Inflammatory macrophage treated with lipopolysaccharide for 4 hours (primary cell): Measurements from ENCODE around the gene RFPL2.
"Not testable (repeated sequence)": the region's sequence is repeated elsewhere in the genome, so short reads cannot be mapped to it uniquely, and the experiment has no call there.

Experiments used
- DNase-seq: peaks from one replicate; pipeline ENCODE4 v3.0.0-alpha.2; 2020

RFPL2 gene

DNA sequence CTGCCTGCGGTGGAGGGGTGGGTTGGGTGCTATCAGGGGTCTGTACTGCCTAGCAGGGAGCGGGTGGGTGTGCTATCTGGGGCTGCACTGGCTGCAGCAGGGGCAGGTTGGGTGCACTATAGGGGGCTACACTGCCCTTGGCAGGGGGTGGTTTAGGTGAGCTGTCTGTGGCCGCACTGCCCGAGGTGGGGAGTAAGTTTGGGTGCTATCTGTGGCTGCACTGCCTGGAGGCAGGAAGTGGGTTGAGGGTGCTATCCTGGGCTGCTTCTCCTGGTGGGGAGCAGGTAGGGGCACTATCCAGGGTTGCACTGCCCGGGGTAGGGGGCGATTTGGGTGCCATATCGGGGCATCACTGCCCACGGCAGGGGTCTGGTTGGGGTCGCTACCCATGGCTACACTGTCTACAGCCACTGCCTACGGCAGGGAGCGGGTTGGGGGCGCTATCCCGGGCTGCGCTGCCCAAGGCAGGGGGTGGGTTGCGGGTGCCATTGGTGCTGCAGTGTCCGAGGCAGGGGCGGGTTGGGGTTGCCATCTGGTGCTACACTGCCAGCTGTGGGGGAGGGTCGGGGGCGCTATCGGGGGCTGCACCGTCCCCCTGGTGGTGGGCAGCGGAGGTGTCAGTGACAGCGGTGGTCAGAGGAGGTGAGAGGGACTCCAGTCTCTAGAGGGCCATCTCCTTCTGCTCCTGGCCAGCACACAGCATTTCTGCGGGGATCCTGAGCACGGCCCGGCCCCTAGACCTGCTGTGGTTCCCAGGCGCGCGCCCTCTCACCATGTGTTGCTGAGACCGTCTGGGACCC lies 1.3 kb upstream of the RFPL2 start:
- no peak for DNase-seq

DNA sequence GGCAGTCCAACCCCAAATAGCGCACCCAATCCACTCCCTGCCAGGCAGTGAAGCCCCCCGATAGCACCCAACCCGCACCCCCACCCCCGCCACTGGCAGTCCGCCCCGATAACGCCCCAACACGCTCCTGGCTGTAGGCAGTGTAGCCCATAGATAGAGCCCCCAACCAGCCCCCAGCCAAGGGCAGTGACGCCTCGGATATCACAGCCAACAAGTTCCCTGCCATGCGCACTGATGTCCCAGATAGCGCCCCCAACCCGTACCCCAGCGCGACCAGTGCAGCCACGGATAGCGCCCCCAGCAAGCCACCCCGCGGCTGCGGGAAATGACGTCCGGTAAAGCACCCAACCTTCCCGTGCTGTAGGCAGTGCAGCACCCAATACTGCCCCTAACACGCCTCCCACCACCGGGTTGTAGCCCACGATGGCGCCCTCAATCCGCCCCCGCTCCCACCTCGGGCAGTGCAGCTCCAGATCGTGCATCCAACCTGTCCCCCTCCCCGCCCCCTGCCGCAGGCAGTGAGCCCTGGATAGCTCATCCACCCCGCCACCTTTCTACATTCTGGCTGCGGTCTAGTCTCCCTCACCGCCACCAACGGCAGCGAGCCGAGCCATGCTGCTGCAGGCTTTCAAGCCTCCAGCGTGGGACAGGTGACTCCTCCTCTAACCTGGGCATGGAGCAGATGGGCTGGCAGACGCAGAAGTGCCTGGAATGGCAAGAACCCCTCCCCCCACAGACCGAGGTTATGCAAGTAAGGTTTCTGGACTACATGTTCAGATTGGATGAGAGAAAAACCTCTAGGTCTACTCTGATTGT lies 625 bp downstream of the RFPL2 start:
- DNase-seq, result no peak

GRCh38 chr22:32203181-32204039 lies 1.5 kb downstream of the RFPL2 start:
- DNase-seq, result no peak

DNA sequence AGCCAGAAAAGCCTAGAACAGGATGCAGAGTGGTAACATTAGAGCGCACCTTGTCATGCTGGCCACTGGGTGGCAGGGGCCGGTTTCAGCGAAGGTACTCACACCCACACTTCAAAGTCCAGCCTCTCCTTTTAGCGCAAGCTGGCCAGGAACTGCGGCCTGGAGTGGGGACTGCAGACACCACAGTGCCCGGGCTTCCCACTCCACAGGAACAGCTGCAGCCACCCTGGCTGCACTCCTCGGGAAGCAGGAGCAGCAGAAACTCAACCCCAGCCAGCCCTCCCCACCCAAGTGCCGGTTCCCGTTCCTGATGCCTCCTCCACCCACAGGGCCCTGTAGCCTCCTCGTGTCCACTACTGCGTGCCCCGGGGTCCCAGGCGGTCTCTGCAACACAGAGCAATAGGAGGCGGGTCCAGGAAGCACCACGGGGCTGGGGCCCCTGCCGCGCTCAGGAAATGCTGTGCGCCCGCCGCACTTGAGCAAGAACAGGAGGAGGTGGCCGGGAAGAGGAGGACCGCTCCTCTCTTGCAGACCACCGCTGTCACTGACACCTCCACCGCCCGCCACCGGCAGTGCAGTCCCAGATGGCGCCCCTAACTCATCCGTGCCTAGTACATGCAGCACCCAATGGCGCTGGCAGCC lies 2.2 kb downstream of the RFPL2 start:
- peak; percentile 53 for DNase-seq

GRCh38 chr22:32202161-32202538 lies 2.7 kb downstream of the RFPL2 start:
- no peak for DNase-seq

DNA sequence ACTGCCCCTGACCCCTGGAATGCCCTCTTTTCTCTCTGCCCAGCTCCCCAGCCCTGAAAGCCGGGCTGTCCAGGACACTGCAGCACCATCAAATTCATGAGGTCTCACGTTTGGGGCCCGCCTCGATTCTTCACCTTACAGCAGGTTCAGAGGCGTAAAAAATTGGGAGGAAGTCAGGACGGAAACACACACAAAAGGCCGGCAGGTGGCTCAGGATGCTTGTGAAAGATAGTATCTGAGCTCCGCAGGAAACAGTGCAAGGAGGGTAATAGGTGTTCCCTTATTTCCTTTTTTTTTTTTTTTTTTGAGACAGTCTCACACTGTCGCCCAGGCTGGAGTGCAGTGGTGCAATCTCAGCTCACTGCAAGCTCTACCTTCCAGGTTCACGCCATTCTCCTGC lies 4.1 kb downstream of the RFPL2 start:
- no peak for DNase-seq

DNA sequence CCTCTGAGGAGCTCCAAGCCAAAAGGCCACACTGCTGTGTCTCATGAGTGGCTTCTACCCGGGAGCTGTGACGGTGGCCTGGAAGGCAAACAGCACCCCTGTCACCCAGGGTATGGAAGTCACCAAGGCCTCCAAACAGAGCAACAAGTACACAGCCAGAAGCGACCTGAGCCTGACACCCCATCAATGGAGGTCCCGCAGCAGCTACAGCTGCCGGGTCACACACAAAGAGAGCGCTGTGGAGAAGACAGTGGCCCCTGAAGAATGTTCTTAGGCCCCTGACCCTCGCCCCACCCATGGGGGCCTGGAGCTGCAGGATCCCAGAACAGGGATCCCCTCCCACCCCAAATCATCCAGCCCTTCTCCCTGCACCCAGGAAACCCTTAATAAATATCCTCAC lies 4.9 kb downstream of the RFPL2 start:
- DNase-seq, result no peak

DNA sequence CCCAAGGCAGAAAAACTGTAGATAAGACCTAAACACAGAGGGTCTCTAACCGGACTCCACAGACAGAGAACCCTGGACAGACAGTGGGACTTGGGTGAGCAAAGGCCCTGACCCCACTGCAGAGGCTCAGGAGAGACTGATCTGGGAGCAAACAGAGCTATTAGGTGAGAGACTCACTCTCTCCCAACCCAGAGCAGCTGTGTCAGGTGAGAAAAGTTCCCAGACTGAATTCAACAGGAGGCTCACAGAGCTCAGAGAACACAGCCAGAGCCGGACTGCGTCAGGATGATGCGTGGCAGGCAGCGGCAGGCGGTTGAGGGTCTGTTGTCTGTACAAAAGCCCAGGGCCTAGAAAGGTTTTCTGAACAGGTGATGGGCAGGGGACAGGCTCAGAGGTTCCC lies 5.5 kb downstream of the RFPL2 start:
- no peak for DNase-seq

- DNase-seq, result not testable (repeated sequence)
These were observed 7.2 kb downstream of the RFPL2 start for GRCh38 chr22:32197553-32198226.

DNA sequence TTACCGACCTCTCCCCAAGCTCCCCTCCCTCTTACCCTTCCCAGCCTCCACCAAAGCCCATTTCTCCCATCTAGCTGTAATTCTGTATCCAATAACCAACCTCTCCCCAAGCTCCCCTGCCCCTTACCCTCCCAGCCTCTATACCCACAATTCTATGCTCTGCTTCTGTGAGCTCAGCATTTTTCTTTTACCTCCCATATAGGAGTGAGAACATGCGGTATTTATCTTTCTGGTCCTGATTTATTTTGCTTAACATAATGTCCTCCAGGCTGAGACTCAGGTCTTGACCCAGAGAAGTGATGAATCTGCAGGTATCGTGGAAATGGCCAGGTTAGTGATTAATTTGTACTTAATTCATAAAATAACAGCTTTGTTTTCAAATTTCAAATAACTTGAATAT lies 9.0 kb downstream of the RFPL2 start:
- DNase-seq, result not testable (repeated sequence)

DNA sequence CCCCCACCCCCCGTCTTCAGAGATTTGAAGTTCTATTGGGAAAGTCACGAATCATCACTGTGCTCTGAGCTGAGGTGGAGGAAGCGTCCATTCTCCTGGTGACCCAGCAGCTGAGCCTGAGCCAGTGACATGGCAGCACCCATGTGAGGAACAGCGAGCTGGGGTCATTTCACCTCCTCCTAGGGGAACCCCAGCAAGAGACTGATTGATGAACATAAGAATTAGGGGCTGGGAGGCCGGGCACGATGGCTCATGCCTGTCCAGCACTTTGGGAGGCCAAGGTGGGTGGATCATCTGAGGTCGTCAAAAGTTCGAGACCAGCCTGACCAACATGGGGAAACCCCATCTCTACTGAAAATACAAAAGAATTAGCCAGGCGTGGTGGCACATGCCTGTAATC lies 11.5 kb downstream of the RFPL2 start:
- DNase-seq, result not testable (repeated sequence)

DNA sequence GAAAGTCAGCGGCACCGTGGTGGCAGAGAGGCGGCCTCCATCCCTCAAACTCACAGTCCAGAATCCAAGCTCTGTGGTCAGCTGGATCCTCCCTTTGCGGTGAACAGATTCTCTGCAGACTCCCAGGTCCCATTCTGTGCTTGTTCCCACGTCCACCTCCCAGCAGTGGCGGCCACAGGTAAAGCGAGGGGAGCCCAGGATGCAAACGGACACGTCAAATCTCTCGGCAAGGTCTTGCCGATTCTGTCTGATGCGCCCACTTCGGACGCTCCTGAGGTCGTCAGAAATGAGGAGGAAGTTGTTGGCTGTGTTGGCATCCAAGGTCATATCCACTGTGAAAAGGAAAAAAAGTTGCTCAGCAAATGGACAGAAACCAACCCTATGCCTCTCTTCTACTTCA lies 13.9 kb downstream of the RFPL2 start:
- DNase-seq, result not testable (repeated sequence)

DNA sequence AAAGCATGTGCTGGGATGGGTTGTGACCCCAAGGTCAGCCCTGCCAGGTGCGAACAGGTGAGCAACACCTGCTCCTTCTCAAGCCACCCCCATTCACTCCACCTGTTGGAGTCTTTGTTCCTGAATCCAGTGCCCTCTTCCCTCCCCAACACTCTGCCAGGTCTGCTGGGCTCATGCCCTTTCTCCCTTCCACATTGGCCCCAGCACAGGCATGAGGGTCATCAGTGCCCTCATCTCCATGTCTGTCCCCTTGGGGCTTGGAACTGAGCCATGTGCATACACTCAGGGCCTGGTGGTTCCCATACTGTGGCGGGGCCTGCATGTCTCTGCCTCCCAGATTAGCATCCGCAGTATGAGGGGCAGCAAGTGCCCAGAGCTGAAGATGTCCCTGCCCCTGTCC lies 19.1 kb downstream of the RFPL2 start:
- DNase-seq, result no peak

- DNase-seq, result no peak
These were observed 21.2 kb downstream of the RFPL2 start for GRCh38 chr22:32183625-32184024.

DNA sequence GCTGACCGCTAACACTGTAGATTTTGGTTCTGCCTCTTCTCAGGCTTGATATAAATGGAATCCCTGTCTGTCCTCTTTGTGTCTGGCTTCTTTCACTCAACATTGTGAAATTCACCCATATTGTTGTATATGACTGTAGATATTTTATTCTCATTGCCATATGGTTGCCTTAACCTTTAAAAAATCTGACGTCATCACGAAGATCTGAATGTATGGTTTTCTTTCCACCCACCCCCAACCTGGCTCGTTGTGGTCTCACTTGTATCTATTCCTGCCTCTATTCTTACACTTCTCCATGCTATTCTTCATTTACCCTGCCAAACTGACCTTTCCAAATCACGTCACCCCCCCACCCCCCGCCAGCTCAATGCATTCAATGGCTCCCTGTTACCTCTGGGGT lies 23.8 kb downstream of the RFPL2 start:
- DNase-seq, result no peak

DNA sequence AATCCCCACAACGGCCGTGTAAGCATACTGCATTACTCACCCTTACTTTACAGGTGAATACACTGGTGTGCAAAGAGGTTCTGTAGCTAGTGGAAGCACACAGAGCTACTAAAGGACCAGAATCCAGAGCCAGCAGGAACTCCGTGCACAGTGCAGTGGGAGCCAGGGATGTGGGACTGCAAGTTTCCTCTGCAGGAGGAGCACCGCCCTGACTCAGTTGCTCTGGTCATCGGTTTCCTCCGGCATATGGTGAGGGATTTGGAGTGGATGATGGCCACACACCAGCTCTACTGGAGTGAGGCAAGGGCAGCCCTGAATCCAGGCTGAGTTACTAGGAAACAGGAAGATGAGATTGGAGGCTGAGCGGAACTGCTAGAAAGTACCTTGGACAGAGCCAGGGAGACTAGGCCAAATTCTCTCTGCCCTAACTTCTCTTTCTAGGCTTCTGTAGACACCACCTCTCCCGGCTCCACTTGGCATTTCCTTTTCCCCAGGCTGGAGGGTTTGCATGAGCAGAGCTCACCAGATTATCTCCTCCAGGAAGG lies 27.6 kb downstream of the RFPL2 start:
- no peak for DNase-seq

GRCh38 chr22:32175683-32176644 lies 28.9 kb downstream of the RFPL2 start:
- no peak for DNase-seq

DNA sequence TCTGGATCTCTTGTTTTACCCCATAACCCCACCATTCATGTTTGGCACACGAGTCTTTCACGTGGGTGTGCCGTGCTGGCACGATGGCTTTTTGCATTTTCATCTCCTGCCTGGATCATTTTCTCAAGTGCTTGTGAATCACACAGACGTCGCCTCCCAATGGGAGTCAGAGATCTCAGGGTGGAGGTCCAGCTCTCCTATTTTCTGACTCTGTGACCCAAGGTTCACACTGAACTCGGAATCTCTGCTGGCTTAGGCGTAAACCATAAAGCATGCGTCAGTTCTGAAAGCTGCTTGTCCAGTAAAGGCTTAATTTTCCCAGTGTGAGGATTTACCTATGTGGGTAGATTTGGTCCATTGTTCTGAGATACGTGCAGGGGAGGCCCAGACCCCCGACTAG lies 29.8 kb downstream of the RFPL2 start:
- no peak for DNase-seq

DNA sequence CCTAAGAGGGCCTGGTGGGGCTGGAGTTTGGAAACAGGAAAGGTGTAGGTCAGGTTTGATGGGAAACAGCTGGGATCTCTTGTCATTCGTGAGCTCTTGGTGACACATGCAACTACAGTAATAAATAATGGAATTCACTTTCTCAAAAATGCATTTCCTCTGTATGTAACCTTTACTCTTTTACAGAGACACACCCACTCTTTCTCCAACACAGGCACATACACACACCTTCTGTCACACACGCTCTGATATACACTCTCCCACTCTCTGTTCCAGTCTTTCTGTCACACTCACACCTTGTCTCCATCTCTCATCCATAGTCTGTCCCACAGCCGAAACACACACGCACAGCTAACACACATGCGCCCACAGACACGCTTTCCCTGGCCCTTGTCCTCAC lies 39.2 kb downstream of the RFPL2 start:
- DNase-seq, result no peak

- DNase-seq, result peak; percentile 85
These were observed 40.6 kb downstream of the RFPL2 start for GRCh38 chr22:32164075-32164860.
